Testis (tissue), 2 donors: Measurements from ENCODE around the gene FBXW9.

Experiments used
- POLR2A ChIP-seq: fragments of 450-650 bp; IDR thresholded peaks from one replicate; pipeline ENCODE4 v1.6.1; 2017; ENCODE audit warnings: antibody characterized with exemption, mild to moderate bottlenecking, moderate library complexity
- TF ChIP-seq, protein P1 (sequence below), 3 experiments: fragments of 450-650 bp in 2 of 3; fragments of 200-600 bp in 1 of 3; sonication (generic) in 1 of 3; IDR thresholded peaks; one replicate each; pipeline ENCODE4 v1.5.1; 2016 to 2019; ENCODE audit warnings: antibody characterized with exemption in 3 of 3, mild to moderate bottlenecking in 2 of 3, moderate library complexity in 1 of 3

DNA sequence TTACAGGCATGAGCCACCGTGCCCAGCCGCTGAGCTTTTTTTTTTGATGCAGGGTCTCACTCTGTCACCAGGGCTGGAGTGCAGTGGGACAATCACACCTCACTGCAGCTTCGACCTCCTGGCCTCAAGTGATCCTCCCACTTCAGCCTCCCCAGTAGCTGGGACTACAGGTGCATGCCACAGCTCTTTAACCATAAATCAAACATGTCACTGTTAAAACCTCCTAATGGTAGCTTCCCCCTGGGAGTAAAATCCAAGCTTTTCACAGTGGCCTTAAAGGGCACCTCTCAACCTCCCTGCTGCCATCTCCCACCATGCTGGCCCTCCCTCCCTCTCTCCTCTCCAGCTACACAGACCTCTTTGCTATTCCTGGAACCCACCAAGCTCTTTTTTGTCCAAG lies 10.6 kb downstream of the FBXW9 start:
- TF ChIP-seq, protein P1, sequence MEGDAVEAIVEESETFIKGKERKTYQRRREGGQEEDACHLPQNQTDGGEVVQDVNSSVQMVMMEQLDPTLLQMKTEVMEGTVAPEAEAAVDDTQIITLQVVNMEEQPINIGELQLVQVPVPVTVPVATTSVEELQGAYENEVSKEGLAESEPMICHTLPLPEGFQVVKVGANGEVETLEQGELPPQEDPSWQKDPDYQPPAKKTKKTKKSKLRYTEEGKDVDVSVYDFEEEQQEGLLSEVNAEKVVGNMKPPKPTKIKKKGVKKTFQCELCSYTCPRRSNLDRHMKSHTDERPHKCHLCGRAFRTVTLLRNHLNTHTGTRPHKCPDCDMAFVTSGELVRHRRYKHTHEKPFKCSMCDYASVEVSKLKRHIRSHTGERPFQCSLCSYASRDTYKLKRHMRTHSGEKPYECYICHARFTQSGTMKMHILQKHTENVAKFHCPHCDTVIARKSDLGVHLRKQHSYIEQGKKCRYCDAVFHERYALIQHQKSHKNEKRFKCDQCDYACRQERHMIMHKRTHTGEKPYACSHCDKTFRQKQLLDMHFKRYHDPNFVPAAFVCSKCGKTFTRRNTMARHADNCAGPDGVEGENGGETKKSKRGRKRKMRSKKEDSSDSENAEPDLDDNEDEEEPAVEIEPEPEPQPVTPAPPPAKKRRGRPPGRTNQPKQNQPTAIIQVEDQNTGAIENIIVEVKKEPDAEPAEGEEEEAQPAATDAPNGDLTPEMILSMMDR (IDR thresholded peaks at IDR 0.05): no peak
- no peak for TF ChIP-seq POLR2A
